Suprapubic skin (tissue), 4 donors: ENCODE measurements around the gene LTBP2. TPM values are rescaled to one million over a fixed set of nuclear protein-coding genes. Genes with fewer than 3 reads are reported as not detected.

Experiments
- DNase-seq, 2 donors: peaks; one replicate each; pipeline ENCODE4 v3.0.0-alpha.2; 2019; ENCODE audit warnings: low spot score in 2 of 2
- H3K27ac ChIP-seq: fragments of 200-600 bp; sonication (generic); one replicate; pipeline ENCODE4 v1.5.1; 2019
- H3K27me3 ChIP-seq: fragments of 200-600 bp; sonication (generic); one replicate; pipeline ENCODE4 v1.5.1; 2019
- H3K36me3 ChIP-seq: fragments of 200-600 bp; sonication (generic); one replicate; pipeline ENCODE4 v1.5.1; 2019
- H3K4me1 ChIP-seq: fragments of 200-600 bp; sonication (generic); one replicate; pipeline ENCODE4 v1.5.1; 2019
- H3K4me3 ChIP-seq: fragments of 200-600 bp; sonication (generic); one replicate; pipeline ENCODE4 v1.5.1; 2019; ENCODE audit warnings: mild to moderate bottlenecking
- H3K9me3 ChIP-seq: fragments of 200-600 bp; sonication (generic); one replicate; pipeline ENCODE4 v1.5.1; 2019
- EP300 ChIP-seq: sonication (generic); formaldehyde crosslinking; IDR thresholded peaks from one replicate; pipeline ENCODE4 v1.6.1; 2017; ENCODE audit warnings: antibody characterized with exemption
- POLR2A ChIP-seq, 2 donors: fragments of 450-650 bp; IDR thresholded peaks; one replicate each; pipeline ENCODE4 v1.6.1; 2017; ENCODE audit warnings: antibody characterized with exemption in 2 of 2, mild to moderate bottlenecking in 2 of 2, moderate library complexity in 2 of 2
- POLR2AphosphoS5 ChIP-seq, 3 donors: sonication (generic); formaldehyde crosslinking; IDR thresholded peaks; one replicate each; pipeline ENCODE4 v1.6.1; 2017; ENCODE audit warnings: antibody characterized with exemption in 3 of 3
- WGBS: methylation state at CpG from one replicate; pipeline ENCODE4 v1.1.5; 2018; 5-methylcytosine and 5-hydroxymethylcytosine counted together
- total RNA-seq, 4 donors: library from RNA; depleted of rRNA; stranded (reverse); fragments of >200 nt; gene quantifications; one replicate each; pipeline ENCODE4 v1.1.0, GENCODE V29; 2016
- TF ChIP-seq, protein P1 (sequence below), 2 donors: fragments of 200-600 bp in 1 of 2; fragments of 450-650 bp in 1 of 2; sonication (generic) in 1 of 2; IDR thresholded peaks; one replicate each; pipeline ENCODE4 v1.5.1; 2016 to 2019; ENCODE audit warnings: antibody characterized with exemption in 2 of 2, mild to moderate bottlenecking in 1 of 2, moderate library complexity in 1 of 2

Gene LTBP2
- total RNA-seq, 4 donors from 2014 or later, result 19.6 to 36.0 (median 26.2) TPM

DNA sequence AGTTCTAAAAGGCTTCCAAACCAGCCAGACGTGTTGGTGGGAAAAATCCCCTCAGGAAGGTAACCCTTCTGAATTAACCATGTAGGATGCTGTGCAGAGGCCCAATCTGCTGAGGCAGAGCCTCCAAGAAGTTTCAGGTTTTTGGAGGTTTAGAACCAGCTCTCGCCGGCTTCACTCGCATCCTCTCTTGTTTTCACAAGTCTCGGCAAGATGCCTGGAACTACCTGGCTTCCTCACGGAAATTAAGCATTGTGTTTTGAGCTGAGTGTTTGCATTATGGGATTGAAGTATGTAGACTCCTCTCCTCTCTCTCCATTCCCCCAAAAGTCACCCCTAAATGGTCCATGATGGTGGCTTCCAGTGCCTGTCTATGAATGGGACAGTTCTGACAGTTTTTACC lies 20.6 kb downstream of the LTBP2 start:
- Histone ChIP-seq H3K9me3 (no peaks in the 10 kb centered on the region), H3K4me3 (no peak overlapping the region), H3K27ac (peak overlapping the region; percentile 46), H3K36me3 (no peaks in the 10 kb centered on the region), H3K4me1 (peaks cover 69% of the 10 kb centered on the region), H3K27me3 (no peaks in the 10 kb centered on the region)
- TF ChIP-seq EP300 (no peak), POLR2A (IDR thresholded peaks at IDR 0.05) (no peak), POLR2AphosphoS5 (IDR thresholded peaks at IDR 0.05) (no peak)
- TF ChIP-seq, protein P1, sequence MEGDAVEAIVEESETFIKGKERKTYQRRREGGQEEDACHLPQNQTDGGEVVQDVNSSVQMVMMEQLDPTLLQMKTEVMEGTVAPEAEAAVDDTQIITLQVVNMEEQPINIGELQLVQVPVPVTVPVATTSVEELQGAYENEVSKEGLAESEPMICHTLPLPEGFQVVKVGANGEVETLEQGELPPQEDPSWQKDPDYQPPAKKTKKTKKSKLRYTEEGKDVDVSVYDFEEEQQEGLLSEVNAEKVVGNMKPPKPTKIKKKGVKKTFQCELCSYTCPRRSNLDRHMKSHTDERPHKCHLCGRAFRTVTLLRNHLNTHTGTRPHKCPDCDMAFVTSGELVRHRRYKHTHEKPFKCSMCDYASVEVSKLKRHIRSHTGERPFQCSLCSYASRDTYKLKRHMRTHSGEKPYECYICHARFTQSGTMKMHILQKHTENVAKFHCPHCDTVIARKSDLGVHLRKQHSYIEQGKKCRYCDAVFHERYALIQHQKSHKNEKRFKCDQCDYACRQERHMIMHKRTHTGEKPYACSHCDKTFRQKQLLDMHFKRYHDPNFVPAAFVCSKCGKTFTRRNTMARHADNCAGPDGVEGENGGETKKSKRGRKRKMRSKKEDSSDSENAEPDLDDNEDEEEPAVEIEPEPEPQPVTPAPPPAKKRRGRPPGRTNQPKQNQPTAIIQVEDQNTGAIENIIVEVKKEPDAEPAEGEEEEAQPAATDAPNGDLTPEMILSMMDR (IDR thresholded peaks at IDR 0.05), result no peak
- no peak for DNase-seq
- 57% methylated on average over 6 of the region's 6 CpGs for WGBS

DNA sequence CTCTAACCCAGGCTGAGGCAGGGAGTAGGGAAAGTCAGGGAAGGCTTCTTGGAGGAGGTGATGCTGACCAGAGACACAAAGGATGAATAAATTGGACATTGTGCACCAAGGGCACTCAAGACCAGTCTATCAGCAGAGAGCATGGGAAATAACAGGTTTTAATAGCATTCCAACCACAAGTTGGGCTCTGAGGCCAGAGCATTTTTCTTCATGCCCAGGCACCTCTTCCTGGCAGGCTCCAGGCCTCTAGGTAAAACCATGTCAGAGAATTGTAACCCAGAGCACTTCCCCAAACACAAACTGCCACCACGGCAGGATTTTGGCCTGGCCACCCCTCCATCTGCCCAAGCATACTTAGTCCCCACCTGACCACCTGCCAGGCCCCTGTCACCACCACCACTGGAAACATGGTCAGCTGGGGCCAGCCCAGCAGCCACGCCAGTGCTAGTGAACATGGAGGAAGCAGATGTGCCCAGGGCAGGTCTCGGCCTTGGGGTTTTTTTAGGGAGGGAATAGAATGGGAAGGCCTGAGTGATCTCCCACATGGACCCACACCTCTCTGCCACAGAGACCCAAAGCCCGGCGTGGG lies 22.7 kb downstream of the LTBP2 start:
- Histone ChIP-seq H3K27me3 (no peaks in the 10 kb centered on the region), H3K36me3 (no peaks in the 10 kb centered on the region), H3K4me1 (peaks cover 65% of the 10 kb centered on the region), H3K27ac (peak overlapping the region; percentile 35), H3K9me3 (no peaks in the 10 kb centered on the region), H3K4me3 (no peak overlapping the region)
- no peak for TF ChIP-seq POLR2AphosphoS5 (IDR thresholded peaks at IDR 0.05)
- TF ChIP-seq, protein P1 (IDR thresholded peaks at IDR 0.05), result no peak
- no peak for TF ChIP-seq EP300
- WGBS, result 44% methylated on average over 5 of the region's 5 CpGs
- no peak for DNase-seq

DNA sequence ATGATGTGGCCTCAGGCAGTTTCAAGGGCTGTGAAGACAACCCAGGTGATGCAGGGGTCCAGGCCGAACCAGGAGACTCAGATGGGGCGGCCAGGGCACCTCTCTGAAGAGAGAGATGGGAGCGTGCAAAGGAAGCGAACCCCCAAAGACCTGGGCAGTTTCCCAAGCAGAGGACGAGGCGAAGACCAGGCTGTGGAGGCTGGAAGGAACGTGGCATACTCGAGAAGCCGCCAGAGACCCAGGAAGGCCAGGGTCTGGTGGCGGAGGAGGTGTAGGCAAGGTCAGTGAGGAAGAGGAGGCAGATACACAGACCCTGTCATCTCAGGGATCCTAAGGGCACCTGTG lies 24.7 kb downstream of the LTBP2 start:
- Histone ChIP-seq H3K27me3 (no peaks in the 10 kb centered on the region), H3K4me3 (no peak overlapping the region), H3K4me1 (peaks cover 67% of the 10 kb centered on the region), H3K27ac (no peak overlapping the region), H3K36me3 (no peaks in the 10 kb centered on the region), H3K9me3 (no peaks in the 10 kb centered on the region)
- no peak for TF ChIP-seq POLR2A (IDR thresholded peaks at IDR 0.05)
- TF ChIP-seq, protein P1 (IDR thresholded peaks at IDR 0.05), result no peak
- no peak for TF ChIP-seq EP300
- TF ChIP-seq POLR2AphosphoS5 (IDR thresholded peaks at IDR 0.05), result no peak
- 94% methylated on average over 10 of the region's 10 CpGs for WGBS
- DNase-seq, result no peak

DNA sequence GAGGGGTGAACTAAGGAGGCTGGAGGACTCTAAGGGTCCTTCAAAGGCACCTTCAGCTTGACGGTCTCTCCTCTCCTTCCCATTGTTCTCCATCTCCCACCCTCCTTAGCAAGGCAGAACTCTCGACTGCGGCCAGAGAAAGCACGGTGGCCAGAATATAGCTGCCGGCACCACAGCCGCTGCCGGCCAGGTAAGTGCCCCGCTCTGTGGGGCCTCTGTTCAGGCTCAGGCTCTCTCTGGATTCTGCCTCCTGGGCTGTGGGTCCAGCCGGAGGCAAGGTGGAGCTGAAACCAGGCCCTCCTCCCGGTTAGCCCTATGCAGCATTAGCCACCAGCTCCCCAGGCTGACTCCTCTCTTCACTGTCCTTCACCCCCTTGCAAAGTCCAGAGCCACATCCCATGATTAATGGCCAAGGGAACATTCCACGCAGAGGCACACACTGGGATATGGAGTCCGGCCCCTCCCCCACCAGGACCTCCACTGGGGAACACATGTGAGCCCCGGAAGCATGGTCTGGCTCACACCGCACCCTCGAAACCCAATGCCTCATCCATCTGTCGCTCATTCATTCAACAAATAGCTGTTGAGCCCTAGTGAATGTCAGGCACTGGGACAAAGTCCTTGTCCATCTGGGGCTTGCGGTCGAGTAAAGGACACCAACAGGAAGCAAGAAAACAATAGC lies 25.2 kb downstream of the LTBP2 start:
- no peaks in the 10 kb centered on the region for H3K27me3 ChIP-seq
- no peaks in the 10 kb centered on the region for H3K36me3 ChIP-seq
- no peaks in the 10 kb centered on the region for H3K9me3 ChIP-seq
- no peak overlapping the region for H3K27ac ChIP-seq
- WGBS, result 93% methylated on average over 18 of the region's 18 CpGs
- no peak overlapping the region for H3K4me3 ChIP-seq
- peaks cover 65% of the 10 kb centered on the region for H3K4me1 ChIP-seq
- no peak for TF ChIP-seq EP300
- no peak for TF ChIP-seq POLR2A (IDR thresholded peaks at IDR 0.05)
- TF ChIP-seq, protein P1 (IDR thresholded peaks at IDR 0.05), result no peak
- no peak for DNase-seq

DNA sequence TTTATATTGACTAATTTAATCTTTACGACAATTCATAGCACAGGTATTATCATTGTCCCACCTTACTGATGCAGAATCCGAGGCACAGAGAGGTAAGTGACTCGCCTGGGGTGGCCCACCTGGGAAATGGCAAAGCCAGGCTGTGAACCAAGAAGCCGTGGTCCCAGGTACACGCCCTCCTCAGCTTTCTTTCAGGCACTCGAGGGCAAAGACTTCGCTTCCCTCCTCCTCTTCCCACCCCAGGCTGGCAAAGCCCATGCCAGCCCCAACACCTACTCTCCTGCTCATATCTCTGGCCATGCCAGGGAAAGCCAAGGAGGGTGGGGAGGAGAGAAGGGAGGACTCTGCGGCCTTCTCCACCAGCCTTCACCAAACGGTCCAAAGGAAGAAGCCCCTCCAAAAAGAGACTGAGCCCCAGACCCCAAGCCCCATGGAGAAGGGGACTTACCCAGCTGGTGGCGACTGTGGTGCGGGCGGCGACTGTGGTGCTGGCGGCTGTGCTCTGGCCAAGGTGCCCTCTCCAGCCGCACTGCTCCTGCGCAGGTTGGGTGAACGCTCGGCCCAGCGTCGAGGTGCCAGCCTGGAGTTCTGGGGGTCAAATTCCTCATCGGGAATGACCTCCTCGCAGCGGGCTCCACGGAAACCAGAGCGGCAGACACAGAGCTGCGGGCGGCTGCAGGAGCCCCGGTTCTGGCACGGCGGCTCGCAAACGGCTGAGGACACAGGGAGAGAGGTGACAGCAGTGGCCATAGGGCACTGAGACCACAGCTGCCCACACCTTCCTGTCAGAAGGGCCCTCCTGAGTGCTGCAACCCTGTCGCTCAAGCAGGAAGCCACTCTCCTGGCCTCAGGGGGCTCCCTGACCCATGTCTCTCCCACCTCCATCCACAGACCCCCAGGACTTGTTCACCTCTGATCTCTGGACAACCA lies 26.4 kb downstream of the LTBP2 start:
- H3K27ac ChIP-seq, result no peak overlapping the region
- TF ChIP-seq, protein P1 (IDR thresholded peaks at IDR 0.05), result no peak
- TF ChIP-seq POLR2A (IDR thresholded peaks at IDR 0.05), result no peak
- TF ChIP-seq POLR2AphosphoS5 (IDR thresholded peaks at IDR 0.05), result no peak
- TF ChIP-seq EP300, result no peak
- H3K36me3 ChIP-seq, result no peaks in the 10 kb centered on the region
- no peaks in the 10 kb centered on the region for H3K27me3 ChIP-seq
- 86% methylated on average over 27 of the region's 33 CpGs for WGBS
- peaks cover 55% of the 10 kb centered on the region for H3K4me1 ChIP-seq
- DNase-seq, result no peak
- no peaks in the 10 kb centered on the region for H3K9me3 ChIP-seq
- no peak overlapping the region for H3K4me3 ChIP-seq
